Activated CD8-positive, alpha-beta memory T cell treated with anti-CD3 and anti-CD28 coated beads for 1 hour (primary cell): Measurements from ENCODE around the gene OTUD5.

Experiments used
- DNase-seq, 2 donors: peaks; one replicate each; pipeline ENCODE4 v3.0.0-alpha.2; 2020; ENCODE audit warnings: low read depth in 1 of 2; ENCODE audit errors: extremely low read depth in 1 of 2

OTUD5 gene

GRCh38 chrX:48911412-48912182 lies 45.8 kb downstream of the OTUD5 start, which contains the start of gene SLC35A2:
Gene SLC35A2 (minus strand): TSS chrX:48911646. CDS start chrX:48911636, 10 bp downstream.
- DNase-seq, result peak; percentile 67 to 80

GRCh38 chrX:48910926-48911411 lies 46.4 kb downstream of the OTUD5 start:
- DNase-seq, result no peak

GRCh38 chrX:48909703-48910294 lies 47.6 kb downstream of the OTUD5 start:
- DNase-seq, result no peak

- no peak for DNase-seq
Observed at GRCh38 chrX:48908600-48908999, 48.8 kb downstream of the OTUD5 start.

- no peak for DNase-seq
Observed at GRCh38 chrX:48905090-48905790, 52.2 kb downstream of the OTUD5 start.

GRCh38 chrX:48904626-48905025 lies 52.8 kb downstream of the OTUD5 start:
- DNase-seq, result no peak

GRCh38 chrX:48904180-48904579 lies 53.2 kb downstream of the OTUD5 start:
- DNase-seq, result no peak

GRCh38 chrX:48903290-48903689 lies 54.1 kb downstream of the OTUD5 start:
- DNase-seq, result no peak

GRCh38 chrX:48902776-48903175 lies 54.6 kb downstream of the OTUD5 start:
- no peak for DNase-seq

- no peak for DNase-seq
Observed at GRCh38 chrX:48902135-48902534, 55.3 kb downstream of the OTUD5 start.

GRCh38 chrX:48901069-48901468 lies 56.3 kb downstream of the OTUD5 start:
- DNase-seq, result no peak

- no peak for DNase-seq
Observed at GRCh38 chrX:48899078-48899410, 58.4 kb downstream of the OTUD5 start.

- peak; percentile 72 to 73 for DNase-seq
Observed at GRCh38 chrX:48897625-48898306, 59.6 kb downstream of the OTUD5 start, which contains the start of the genes PQBP1 and TIMM17B. Gene PQBP1 (plus strand): TSS chrX:48897930. CDS start chrX:48898510, 580 bp downstream. Gene TIMM17B (minus strand): TSS chrX:48897768. CDS start chrX:48897749, 19 bp downstream.

- DNase-seq, result no peak
Observed at GRCh38 chrX:48897157-48897624, 60.2 kb downstream of the OTUD5 start.

GRCh38 chrX:48896611-48897011 lies 60.8 kb downstream of the OTUD5 start:
- DNase-seq, result no peak

- no peak for DNase-seq
Observed at GRCh38 chrX:48894891-48895290, 62.5 kb downstream of the OTUD5 start.

- no peak for DNase-seq
Observed at GRCh38 chrX:48893556-48894348, 63.7 kb downstream of the OTUD5 start.

GRCh38 chrX:48892896-48893295 lies 64.5 kb downstream of the OTUD5 start:
- no peak for DNase-seq

- DNase-seq, result peak; percentile 42 to 51
Observed at GRCh38 chrX:48891402-48892288, 65.8 kb downstream of the OTUD5 start.
